SK-N-MC (cell line): Measurements from ENCODE around the gene NAP1L4.

Experiments
- DNase-seq: peaks from one replicate; pipeline ENCODE4 v3.0.0-alpha.2; 2011; ENCODE audit warnings: low read depth, low spot score
- H3K27ac ChIP-seq: fragments of 200-600 bp; sonication (generic); 2 replicates; pipeline ENCODE4 v1.5.1; 2016; ENCODE audit warnings: mixed run types
- H3K36me3 ChIP-seq: fragments of 200-600 bp; sonication (generic); 2 replicates; pipeline ENCODE4 v1.6.1; 2017; ENCODE audit warnings: antibody characterized with exemption, low read length, mixed read lengths; ENCODE audit not compliant: insufficient read depth
- H3K4me3 ChIP-seq: fragments of 200-600 bp; sonication (generic); 2 replicates; pipeline ENCODE4 v1.5.1; 2016
- H3K9ac ChIP-seq: fragments of 200-600 bp; sonication (generic); 2 replicates; pipeline ENCODE4 v1.8.0; 2017; ENCODE audit warnings: mixed run types, mixed read lengths; ENCODE audit not compliant: insufficient read length
- H3K9me3 ChIP-seq: fragments of 200-600 bp; sonication (generic); 2 replicates; pipeline ENCODE4 v1.6.1; 2017; ENCODE audit warnings: low read depth, mild to moderate bottlenecking, antibody characterized with exemption, low read length, moderate library complexity, mixed read lengths
- EZH2 ChIP-seq: fragments of 200-600 bp; sonication (generic); IDR thresholded peaks from one replicate; pipeline ENCODE4 v1.6.1; 2017; ENCODE audit warnings: antibody characterized with exemption
- FOXP2 ChIP-seq: optimal IDR thresholded peaks from 2 replicates; pipeline ENCODE3; 2011; ENCODE audit warnings: mild to moderate bottlenecking, moderate library complexity; ENCODE audit not compliant: insufficient read depth; ENCODE audit errors: extremely low read length, control extremely low read depth
- POLR2AphosphoS5 ChIP-seq: IDR thresholded peaks from 2 replicates; pipeline ENCODE4 v1.6.1; 2012; ENCODE audit warnings: mild to moderate bottlenecking, low read depth, low read length, borderline replicate concordance

The NAP1L4 gene

GRCh38 chr11:2963112-2963754 lies 28.9 kb downstream of the NAP1L4 start:
- peaks cover 93% of the 10 kb centered on the region for H3K36me3 ChIP-seq
- no peak overlapping the region for H3K27ac ChIP-seq
- no peak for DNase-seq
- TF ChIP-seq FOXP2 (no peak), POLR2AphosphoS5 (no peak), EZH2 (no peak)
- no peak overlapping the region for H3K4me3 ChIP-seq
- no peak overlapping the region for H3K9ac ChIP-seq
- H3K9me3 ChIP-seq: no peaks in the 10 kb centered on the region

GRCh38 chr11:2961080-2961479 lies 31.0 kb downstream of the NAP1L4 start:
- H3K36me3 ChIP-seq: peaks cover 96% of the 10 kb centered on the region
- H3K9ac ChIP-seq: no peak overlapping the region
- no peak overlapping the region for H3K4me3 ChIP-seq
- no peaks in the 10 kb centered on the region for H3K9me3 ChIP-seq
- TF ChIP-seq POLR2AphosphoS5 (no peak), FOXP2 (no peak), EZH2 (no peak)
- no peak overlapping the region for H3K27ac ChIP-seq
- no peak for DNase-seq

DNA sequence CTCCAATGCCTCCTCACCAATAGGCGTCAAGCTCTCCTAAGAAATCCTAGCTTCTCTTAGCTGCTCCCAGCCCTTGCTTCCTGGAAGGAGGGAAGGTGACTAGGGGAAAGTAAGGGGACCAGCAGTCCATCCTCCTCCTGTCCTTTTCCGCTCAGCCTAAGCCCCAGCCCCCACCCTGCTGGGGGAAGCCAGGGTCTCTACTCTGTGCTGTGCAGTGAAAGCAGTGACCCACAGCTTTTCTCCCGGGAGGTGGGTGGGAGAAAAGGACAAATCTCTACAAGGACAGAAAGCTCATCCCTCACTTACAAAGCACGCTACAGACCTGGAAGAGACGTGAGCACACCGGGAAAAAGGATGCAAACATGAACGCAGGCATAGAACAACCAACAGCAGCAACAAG lies 32.0 kb downstream of the NAP1L4 start:
- peaks cover 96% of the 10 kb centered on the region for H3K36me3 ChIP-seq
- DNase-seq: no peak

GRCh38 chr11:2958251-2958650 lies 33.9 kb downstream of the NAP1L4 start:
- Histone ChIP-seq H3K36me3 (peaks cover 96% of the 10 kb centered on the region), H3K27ac (no peak overlapping the region), H3K9ac (no peak overlapping the region), H3K9me3 (no peaks in the 10 kb centered on the region), H3K4me3 (no peak overlapping the region)
- no peak for DNase-seq
- TF ChIP-seq EZH2: no peak
- TF ChIP-seq POLR2AphosphoS5: no peak
- no peak for TF ChIP-seq FOXP2

More for the DNA sequence above, 32.0 kb downstream of the NAP1L4 start:
- Histone ChIP-seq H3K9ac (no peak overlapping the region), H3K9me3 (no peaks in the 10 kb centered on the region), H3K4me3 (no peak overlapping the region), H3K27ac (no peak overlapping the region)
- TF ChIP-seq EZH2 (no peak), FOXP2 (no peak), POLR2AphosphoS5 (no peak)

GRCh38 chr11:2955906-2956476 lies 36.1 kb downstream of the NAP1L4 start:
- H3K36me3 ChIP-seq: peaks cover 100% of the 10 kb centered on the region
- no peak for TF ChIP-seq FOXP2
- no peak for TF ChIP-seq EZH2
- TF ChIP-seq POLR2AphosphoS5: no peak
- no peak overlapping the region for H3K9ac ChIP-seq
- DNase-seq: no peak
- no peak overlapping the region for H3K27ac ChIP-seq
- H3K9me3 ChIP-seq: no peaks in the 10 kb centered on the region
- no peak overlapping the region for H3K4me3 ChIP-seq

GRCh38 chr11:2954263-2954662 lies 37.9 kb downstream of the NAP1L4 start:
- no peaks in the 10 kb centered on the region for H3K9me3 ChIP-seq
- no peak for TF ChIP-seq POLR2AphosphoS5
- TF ChIP-seq FOXP2: no peak
- TF ChIP-seq EZH2: no peak
- no peak overlapping the region for H3K4me3 ChIP-seq
- peaks cover 100% of the 10 kb centered on the region for H3K36me3 ChIP-seq
- DNase-seq: no peak
- H3K9ac ChIP-seq: no peak overlapping the region
- H3K27ac ChIP-seq: no peak overlapping the region

- Histone ChIP-seq H3K36me3 (peaks cover 100% of the 10 kb centered on the region), H3K9me3 (no peaks in the 10 kb centered on the region), H3K4me3 (no peak overlapping the region), H3K9ac (no peak overlapping the region), H3K27ac (no peak overlapping the region)
- TF ChIP-seq FOXP2 (no peak), POLR2AphosphoS5 (no peak), EZH2 (no peak)
- DNase-seq: no peak
These were observed 39.8 kb downstream of the NAP1L4 start for GRCh38 chr11:2952290-2952689.

GRCh38 chr11:2951231-2952110 lies 40.7 kb downstream of the NAP1L4 start:
- no peak overlapping the region for H3K4me3 ChIP-seq
- DNase-seq: no peak
- H3K27ac ChIP-seq: 0 out of 2 replicates have a peak overlapping the region, but pooled peaks have one; percentile 31
- no peak for TF ChIP-seq EZH2
- no peak for TF ChIP-seq FOXP2
- no peak for TF ChIP-seq POLR2AphosphoS5
- no peaks in the 10 kb centered on the region for H3K9me3 ChIP-seq
- H3K36me3 ChIP-seq: peaks cover 98% of the 10 kb centered on the region
- H3K9ac ChIP-seq: no peak overlapping the region
